Endothelial cell of umbilical vein (primary cell): Measurements from ENCODE around the gene FMNL2. TPM values are rescaled to one million over a fixed set of nuclear protein-coding genes. Genes with fewer than 3 reads are reported as not detected.

Experiments used
- BruUV-seq: library from RNA; stranded (reverse); fragments of 400-500 nt; replicated peaks from 2 replicates; lab custom pipeline; 2021; lab: Mats Ljungman, UMichigan
- CTCF ChIA-PET: fragments of 300-600, 350-600 bp; sonication (Branson Sonifier 250); formaldehyde crosslinking; loops from one replicate; lab custom pipeline; 2021; ENCODE audit warnings: antibody characterized with exemption, inconsistent platforms; lab: Charles Lee
- POLR2A ChIA-PET: fragments of 300-600, 350-600 bp; sonication (Branson Sonifier 250); formaldehyde crosslinking; loops from one replicate; lab custom pipeline; 2021; ENCODE audit warnings: antibody characterized with exemption, inconsistent platforms; lab: Charles Lee
- DNase-seq: peaks from one replicate; pipeline ENCODE4 v3.0.0-alpha.2; 2011; ENCODE audit warnings: low read depth, low spot score
- FAIRE-seq: peaks from 2 replicates; lab custom pipeline; 2011; peaks lifted over from hg19 to GRCh38; lab: Jason Lieb, UNC
- H2AFZ ChIP-seq: 2 replicates; pipeline ENCODE4 v1.6.0; 2012; ENCODE audit warnings: low read depth, low read length, control low read depth, inconsistent platforms
- H3K27ac ChIP-seq: 2 replicates; pipeline ENCODE4 v1.5.1; 2011; ENCODE audit warnings: low read depth, mild to moderate bottlenecking, control low read depth, low read length, moderate library complexity; ENCODE audit not compliant: insufficient read depth
- H3K27me3 ChIP-seq, 2 experiments: 2 replicates each; pipeline versions ENCODE4 v1.6.0 to v1.6.1; 2011; ENCODE audit warnings: low read length in 2 of 2, mixed read lengths in 1 of 2; ENCODE audit not compliant: control insufficient read depth in 2 of 2, insufficient read depth in 2 of 2
- H3K36me3 ChIP-seq, 2 experiments: 2 replicates in 1 of 2; 3 replicates in 1 of 2; pipeline ENCODE4 v1.5.1; 2011; ENCODE audit warnings: low read length in 2 of 2, mild to moderate bottlenecking in 1 of 2, moderate library complexity in 1 of 2; ENCODE audit not compliant: control insufficient read depth in 2 of 2, insufficient read depth in 2 of 2; ENCODE audit errors: extremely low read depth in 1 of 2
- H3K4me1 ChIP-seq: 3 replicates; pipeline ENCODE4 v1.5.1; 2011; ENCODE audit warnings: mild to moderate bottlenecking, low read length; ENCODE audit not compliant: control insufficient read depth, insufficient read depth; ENCODE audit errors: extremely low read depth
- H3K4me2 ChIP-seq: 2 replicates; pipeline ENCODE4 v1.6.1; 2011; ENCODE audit warnings: low read length, control low read depth, mixed read lengths; ENCODE audit not compliant: insufficient read depth
- H3K4me3 ChIP-seq, 3 experiments: fragments of 200-600 bp in 1 of 3; sonication (generic), shearing (Covaris generic) in 1 of 3; replicated peaks in 1 of 3; 2 replicates each; pipeline ENCODE4 v1.5.1; 2011 to 2016; ENCODE audit warnings: control low read depth in 3 of 3, low read length in 3 of 3, mild to moderate bottlenecking in 2 of 3, inconsistent platforms in 1 of 3, low read depth in 1 of 3, moderate library complexity in 1 of 3; ENCODE audit not compliant: insufficient read depth in 1 of 3
- H3K79me2 ChIP-seq: 2 replicates; pipeline ENCODE4 v1.6.0; 2012; ENCODE audit warnings: low read length, inconsistent platforms; ENCODE audit not compliant: control insufficient read depth, insufficient read depth
- H3K9ac ChIP-seq: replicated peaks from 2 replicates; pipeline ENCODE3; 2011; ENCODE audit warnings: low read length, control low read depth; ENCODE audit not compliant: insufficient read depth; ENCODE audit errors: extremely low read depth
- H3K9me1 ChIP-seq: replicated peaks from 3 replicates; pipeline ENCODE4 v1.6.0; 2011; ENCODE audit warnings: mild to moderate bottlenecking, low read length; ENCODE audit not compliant: control insufficient read depth, insufficient read depth; ENCODE audit errors: extremely low read depth
- H3K9me3 ChIP-seq: replicated peaks from 2 replicates; pipeline ENCODE4 v1.5.1; 2012; ENCODE audit warnings: low read length, inconsistent platforms; ENCODE audit not compliant: control insufficient read depth, insufficient read depth
- H4K20me1 ChIP-seq: replicated peaks from 2 replicates; pipeline ENCODE3; 2011; ENCODE audit warnings: mild to moderate bottlenecking, low read length; ENCODE audit not compliant: control insufficient read depth, insufficient read depth; ENCODE audit errors: extremely low read depth
- EZH2 ChIP-seq: IDR thresholded peaks from 2 replicates; pipeline ENCODE4 v1.6.1; 2012; ENCODE audit warnings: borderline replicate concordance, low read depth, mild to moderate bottlenecking, moderate library complexity, low read length, inconsistent platforms; ENCODE audit not compliant: severe bottlenecking
- FOS ChIP-seq: IDR thresholded peaks from 2 replicates; pipeline ENCODE4 v1.6.1; 2011; ENCODE audit warnings: mild to moderate bottlenecking, low read length, moderate library complexity, borderline replicate concordance; ENCODE audit not compliant: insufficient read depth
- GATA2 ChIP-seq: IDR thresholded peaks from 2 replicates; pipeline ENCODE4 v1.7.0; 2011; ENCODE audit warnings: low read depth, mild to moderate bottlenecking, moderate library complexity, mixed read lengths, low read length; ENCODE audit not compliant: insufficient read length, insufficient read depth
- JUN ChIP-seq: IDR thresholded peaks from 2 replicates; pipeline ENCODE4 v1.6.1; 2011; ENCODE audit warnings: borderline replicate concordance, low read depth; ENCODE audit not compliant: insufficient read length, insufficient read depth
- MYC ChIP-seq: IDR thresholded peaks from one replicate; pipeline ENCODE4 v1.6.1; 2011; ENCODE audit warnings: mild to moderate bottlenecking, low read depth, low read length
- POLR2A ChIP-seq: IDR thresholded peaks from 2 replicates; pipeline ENCODE4 v1.6.1; 2012; ENCODE audit warnings: low read depth, mild to moderate bottlenecking, control low read depth, low read length
- POLR2AphosphoS5 ChIP-seq: IDR thresholded peaks from 2 replicates; pipeline ENCODE4 v1.6.1; 2012; ENCODE audit warnings: low read depth, mild to moderate bottlenecking, control low read depth, low read length, moderate library complexity; ENCODE audit not compliant: insufficient read depth
- dilution Hi-C: fragments of 300-500 bp; cut with MboI; formaldehyde crosslinking; loops from one replicate; pipeline ENCODE4 v1.15.0; 2019; ENCODE audit warnings: low sequenced_read_pairs; ENCODE audit not compliant: extremely low pct_ligation_motif_present
- intact Hi-C: fragments of 100-400 bp; cut with micrococcal nuclease; formaldehyde crosslinking; loops from one replicate; pipeline ENCODE4 v1.10.0; 2022
- polyA plus RNA-seq, 4 experiments: library from polyadenylated mRNA; depleted of rRNA in 3 of 4; stranded (reverse) in 3 of 4; unstranded in 1 of 4; fragments of >200 nt; gene quantifications; 2 replicates each; pipeline versions ENCODE4 v1.2.1 to v1.2.3, GENCODE V29; 2011 to 2012; ENCODE audit warnings: missing spikeins in 1 of 4
- total RNA-seq: library from RNA; stranded (reverse); gene quantifications from 2 replicates; pipeline ENCODE4 v1.2.3, GENCODE V29; 2021
- TF ChIP-seq, protein P1 (sequence below), 2 donors: IDR thresholded peaks; 1 replicate in 1 of 2; 2 replicates in 1 of 2; pipeline ENCODE4 v1.5.1; 2011; ENCODE audit warnings: low read length in 2 of 2, mild to moderate bottlenecking in 2 of 2, moderate library complexity in 2 of 2, control low read depth in 1 of 2, inconsistent platforms in 1 of 2, low read depth in 1 of 2; ENCODE audit not compliant: insufficient read depth in 1 of 2; ENCODE audit errors: extremely low read depth in 1 of 2
- TF ChIP-seq, protein P2 (sequence below): IDR thresholded peaks from 2 replicates; pipeline ENCODE4 v1.6.1; 2011; ENCODE audit not compliant: insufficient read depth, insufficient read length

FMNL2 gene
- total and polyA plus RNA-seq, 2 donors (not counting 3 experiments of a cell fraction or from before 2014, with no cell fraction given), result 8.3 to 28.0 TPM

DNA sequence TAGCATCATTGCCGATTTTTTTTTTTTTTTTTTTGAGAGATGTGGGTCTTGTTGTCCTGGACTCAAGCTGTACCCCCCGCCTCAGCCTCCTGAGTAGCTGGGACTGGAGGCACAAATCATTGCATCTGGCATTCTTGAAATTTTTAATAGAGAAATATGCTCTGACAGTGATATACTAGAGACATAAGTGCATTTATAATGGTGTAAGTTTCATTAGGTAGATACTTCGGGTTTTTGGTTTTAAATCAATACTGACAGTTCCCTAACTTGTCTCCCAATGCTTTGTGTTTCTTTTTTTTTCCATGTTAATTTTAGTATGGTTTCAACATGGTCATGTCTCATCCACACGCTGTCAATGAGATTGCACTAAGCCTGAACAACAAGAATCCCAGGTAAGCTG, 243.6 kb downstream of the FMNL2 start:
- ChIA-PET CTCF (interaction anchor here (1.0 kb wide), 1 partner anchor 57 kb away, joined by 3 read pairs; no protein-coding TSS in a partner anchor), POLR2A (no interaction called here)
- no peak for TF ChIP-seq MYC
- TF ChIP-seq, protein P1, sequence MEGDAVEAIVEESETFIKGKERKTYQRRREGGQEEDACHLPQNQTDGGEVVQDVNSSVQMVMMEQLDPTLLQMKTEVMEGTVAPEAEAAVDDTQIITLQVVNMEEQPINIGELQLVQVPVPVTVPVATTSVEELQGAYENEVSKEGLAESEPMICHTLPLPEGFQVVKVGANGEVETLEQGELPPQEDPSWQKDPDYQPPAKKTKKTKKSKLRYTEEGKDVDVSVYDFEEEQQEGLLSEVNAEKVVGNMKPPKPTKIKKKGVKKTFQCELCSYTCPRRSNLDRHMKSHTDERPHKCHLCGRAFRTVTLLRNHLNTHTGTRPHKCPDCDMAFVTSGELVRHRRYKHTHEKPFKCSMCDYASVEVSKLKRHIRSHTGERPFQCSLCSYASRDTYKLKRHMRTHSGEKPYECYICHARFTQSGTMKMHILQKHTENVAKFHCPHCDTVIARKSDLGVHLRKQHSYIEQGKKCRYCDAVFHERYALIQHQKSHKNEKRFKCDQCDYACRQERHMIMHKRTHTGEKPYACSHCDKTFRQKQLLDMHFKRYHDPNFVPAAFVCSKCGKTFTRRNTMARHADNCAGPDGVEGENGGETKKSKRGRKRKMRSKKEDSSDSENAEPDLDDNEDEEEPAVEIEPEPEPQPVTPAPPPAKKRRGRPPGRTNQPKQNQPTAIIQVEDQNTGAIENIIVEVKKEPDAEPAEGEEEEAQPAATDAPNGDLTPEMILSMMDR (IDR thresholded peaks at IDR 0.05; ENCODE audit: extremely low read depth in 1 of 2, insufficient read depth in 1 of 2, low read depth in 1 of 2, low read length in 2 of 2), result no peak
- TF ChIP-seq POLR2A, result no peak
- no peak for TF ChIP-seq EZH2
- TF ChIP-seq GATA2, result no peak
- TF ChIP-seq, protein P2, sequence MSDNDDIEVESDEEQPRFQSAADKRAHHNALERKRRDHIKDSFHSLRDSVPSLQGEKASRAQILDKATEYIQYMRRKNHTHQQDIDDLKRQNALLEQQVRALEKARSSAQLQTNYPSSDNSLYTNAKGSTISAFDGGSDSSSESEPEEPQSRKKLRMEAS, result no peak
- no peak for TF ChIP-seq POLR2AphosphoS5
- TF ChIP-seq FOS, result no peak
- TF ChIP-seq JUN, result no peak
- no TSS peak for BruUV-seq
- no peak overlapping the region for H3K4me2 ChIP-seq
- peaks cover 19% of the 10 kb centered on the region for H3K4me1 ChIP-seq
- no peak for DNase-seq
- no peaks in the 10 kb centered on the region for H3K9me3 ChIP-seq
- dilution Hi-C loops (no loop called here), intact Hi-C loops (no loop called here)
- FAIRE-seq, result no peak
- H2AFZ ChIP-seq, result no peak overlapping the region
- no peak overlapping the region for H3K27ac ChIP-seq
- no peaks in the 10 kb centered on the region for H3K9me1 ChIP-seq
- no peaks in the 10 kb centered on the region for H3K27me3 ChIP-seq
- H3K36me3 ChIP-seq, result no peaks in the 10 kb centered on the region
- H3K79me2 ChIP-seq, result no peaks in the 10 kb centered on the region
- no peaks in the 10 kb centered on the region for H4K20me1 ChIP-seq
- H3K9ac ChIP-seq, result no peak overlapping the region
- H3K4me3 ChIP-seq, result no peak overlapping the region
